Inflammatory macrophage treated with lipopolysaccharide for 4 hours (primary cell): ENCODE measurements around the gene EPHA4.

Experiments
- DNase-seq: peaks from one replicate; pipeline ENCODE4 v3.0.0-alpha.2; 2020

EPHA4 gene

DNA sequence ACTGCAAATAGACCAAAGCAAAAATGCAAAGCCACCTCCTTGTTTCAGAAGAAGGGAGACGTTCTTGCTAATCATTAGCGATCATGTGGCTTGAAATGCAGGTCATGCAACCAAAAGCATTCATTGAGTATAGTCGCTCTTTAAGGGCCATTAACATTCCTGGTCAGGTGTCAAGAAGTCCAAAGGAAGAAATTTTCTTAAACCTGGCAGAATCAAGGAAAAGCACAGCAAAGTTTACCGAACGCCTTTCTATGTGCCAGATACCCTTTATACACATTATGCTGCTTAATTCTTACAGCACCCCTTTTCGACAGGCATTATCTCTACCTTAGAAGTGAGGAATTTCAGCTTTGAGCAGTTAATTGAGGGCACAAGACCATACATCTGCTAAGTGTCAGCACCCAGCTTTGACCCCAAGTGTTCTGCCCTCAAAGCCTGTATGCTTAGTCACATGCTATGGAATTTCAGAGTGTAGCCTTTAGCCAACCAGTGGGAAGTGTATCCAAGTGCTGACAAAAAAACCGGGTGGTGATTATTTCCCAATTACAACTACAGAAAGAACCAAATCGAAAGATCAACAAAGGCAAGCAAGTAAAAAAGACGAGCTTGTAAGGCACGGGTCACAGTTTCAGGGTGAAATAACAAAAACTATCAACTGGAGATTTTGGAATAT is 70.8 kb downstream of the EPHA4 start:
- DNase-seq: no peak

DNA sequence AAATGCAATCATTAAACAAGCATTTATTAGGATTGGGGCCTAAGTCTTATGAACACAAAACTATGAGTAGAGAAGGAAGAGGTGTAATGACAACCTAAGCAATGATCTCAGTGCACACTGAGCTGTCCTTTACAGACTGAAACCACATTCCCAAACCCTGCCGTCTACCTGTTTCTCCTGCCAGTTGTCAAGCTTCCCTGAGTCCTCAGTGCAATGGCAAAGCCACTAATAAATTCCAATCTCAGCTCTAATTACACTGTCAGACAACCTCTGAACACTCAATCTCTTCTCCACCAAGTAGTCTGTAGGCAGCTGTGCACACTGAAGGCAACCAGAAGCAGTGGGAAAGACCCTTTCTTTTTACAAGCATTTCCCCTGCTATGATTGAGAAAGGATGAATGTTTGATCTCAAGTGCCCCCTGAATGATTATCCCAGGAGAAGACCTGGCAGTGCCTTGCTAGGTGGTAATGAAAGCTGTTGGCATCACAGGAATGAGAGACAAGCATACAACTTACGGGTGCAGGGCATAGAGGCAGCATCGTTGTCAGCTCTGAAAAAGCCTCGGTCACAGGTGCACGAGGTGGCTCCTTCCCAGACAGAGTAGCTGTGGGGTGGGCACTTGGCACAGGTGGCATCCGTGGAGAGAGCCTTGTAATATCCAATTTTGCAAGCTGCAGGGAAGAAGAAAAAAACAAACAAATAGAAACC is 71.4 kb downstream of the EPHA4 start:
- DNase-seq: no peak

DNA sequence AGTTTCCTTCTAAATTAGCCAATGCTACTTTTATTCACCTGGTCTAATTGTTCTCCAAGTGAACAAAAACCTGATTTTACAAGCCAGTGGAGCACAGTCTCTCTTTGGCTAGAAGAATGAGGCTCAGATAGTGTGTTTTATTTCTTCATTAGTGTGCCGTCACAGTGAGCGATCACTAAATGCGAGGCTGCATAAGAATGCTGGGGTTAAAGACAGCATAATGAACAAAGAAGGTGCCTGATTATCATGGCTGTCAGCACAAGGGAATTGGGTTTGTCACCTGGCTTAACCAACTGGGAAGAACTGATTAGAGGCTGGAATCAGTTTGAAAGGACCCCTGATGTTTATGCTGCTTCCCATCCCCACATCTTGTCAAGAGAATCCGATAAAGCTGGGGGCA is 76.4 kb downstream of the EPHA4 start:
- no peak for DNase-seq

DNA sequence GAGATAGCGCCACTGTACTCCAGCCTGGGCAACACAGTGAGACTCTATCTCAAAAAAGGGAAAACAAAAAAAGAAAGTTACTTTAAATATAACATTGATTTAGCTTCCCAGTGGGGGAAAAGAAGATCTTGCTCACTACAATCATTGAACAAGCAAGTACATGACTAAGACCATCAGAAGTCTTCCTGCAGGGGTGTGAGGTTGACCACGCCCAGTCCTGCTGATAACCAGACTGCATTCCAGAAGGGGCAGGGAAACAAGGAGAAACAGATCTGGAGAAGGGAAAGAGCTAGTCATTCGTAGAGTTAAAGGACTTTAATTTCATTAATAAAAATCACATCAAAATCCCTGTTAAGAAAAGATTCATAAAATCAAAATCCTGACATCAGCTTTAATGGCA is 77.5 kb downstream of the EPHA4 start:
- DNase-seq: no peak

DNA sequence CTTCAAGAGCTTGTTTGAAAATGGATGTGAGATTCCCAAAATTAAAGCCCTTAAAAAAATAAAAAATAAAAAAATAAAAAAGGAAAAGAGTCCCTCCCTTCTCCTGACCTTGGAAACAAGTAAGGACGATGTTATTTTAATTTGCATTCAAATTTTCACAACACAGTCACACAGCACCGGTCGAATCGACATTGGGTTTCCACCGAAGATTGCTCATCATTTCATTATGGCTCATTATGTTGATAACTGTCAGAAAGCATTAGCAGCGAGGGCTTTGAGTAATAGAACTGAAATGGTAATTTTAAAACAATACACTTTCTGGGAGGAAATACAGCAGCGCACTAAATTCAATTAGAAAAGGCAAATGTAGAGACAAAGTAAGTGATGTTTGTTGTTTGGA is 78.7 kb downstream of the EPHA4 start:
- DNase-seq: no peak

DNA sequence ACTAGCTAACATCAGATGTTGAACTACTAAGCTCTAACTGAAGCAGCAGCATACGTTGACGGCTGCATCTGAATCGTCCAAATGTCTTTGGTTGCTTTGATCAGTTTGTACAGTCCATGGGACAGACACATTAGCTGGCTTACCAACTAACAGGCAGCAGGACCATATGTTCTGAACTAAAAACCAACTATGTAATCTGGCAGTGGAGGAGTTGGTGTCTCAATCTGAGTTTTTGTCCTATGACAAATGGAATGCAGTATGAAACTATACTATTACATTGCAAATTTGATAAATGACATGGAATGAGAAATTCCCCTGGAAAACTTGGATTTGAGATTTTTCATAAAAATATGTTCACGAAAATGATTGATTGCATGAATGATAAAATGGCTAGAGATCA is 79.5 kb downstream of the EPHA4 start:
- no peak for DNase-seq

DNA sequence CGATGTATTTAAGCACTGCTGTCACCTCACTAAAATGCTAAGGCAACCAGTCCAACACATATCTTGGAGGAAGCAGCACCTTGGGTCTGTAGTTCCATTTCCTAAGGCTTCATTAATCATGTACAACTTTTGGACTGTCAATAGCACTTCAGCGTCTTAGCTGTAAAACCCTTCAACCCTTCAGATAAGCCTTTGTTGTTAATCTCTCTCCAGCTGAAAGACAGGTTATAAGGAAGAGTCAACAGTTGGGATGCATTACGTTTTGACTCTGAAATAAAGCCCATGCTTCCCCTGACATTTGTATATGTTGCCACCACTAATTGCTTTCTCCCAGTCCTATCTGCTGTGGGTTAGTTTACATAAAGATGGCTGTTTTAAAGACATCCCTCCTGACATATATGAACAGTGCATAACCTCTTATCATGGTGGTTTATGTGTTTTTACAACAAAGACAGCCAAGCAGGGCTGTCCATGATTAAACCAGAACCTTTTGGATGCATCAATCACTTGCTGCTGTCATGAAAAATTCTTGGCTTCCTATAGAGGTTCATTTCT is 81.5 kb downstream of the EPHA4 start:
- no peak for DNase-seq

DNA sequence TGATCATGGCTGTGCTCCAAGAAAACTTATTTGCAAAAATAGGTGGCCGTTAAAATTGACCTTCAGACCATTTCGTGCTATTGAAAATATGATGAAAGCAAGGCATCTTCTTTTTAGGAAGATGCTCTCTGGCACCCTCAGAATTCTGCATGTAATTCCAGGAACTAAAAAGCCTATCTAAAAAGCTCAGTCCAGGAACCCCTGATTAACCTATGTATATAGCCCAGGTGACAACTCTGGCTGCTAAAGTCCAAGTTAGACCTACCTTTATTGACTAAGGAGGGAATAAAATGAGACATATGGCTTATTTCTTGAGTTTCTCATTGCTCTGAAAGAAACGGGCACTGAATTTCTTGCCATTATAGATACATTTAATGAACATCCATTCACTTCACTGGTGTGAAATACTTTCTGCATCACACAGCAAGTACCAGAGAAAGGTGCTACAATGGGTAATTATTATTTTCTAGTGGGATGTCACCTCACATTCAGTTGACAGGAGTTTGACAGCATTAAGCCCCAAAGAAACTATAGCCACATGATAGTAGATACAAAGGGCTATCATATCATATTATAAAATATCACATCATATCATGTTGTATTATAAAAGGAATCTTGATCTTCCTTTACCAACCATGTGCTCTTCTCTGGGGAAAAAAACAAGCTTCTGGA is 83.8 kb downstream of the EPHA4 start:
- no peak for DNase-seq

DNA sequence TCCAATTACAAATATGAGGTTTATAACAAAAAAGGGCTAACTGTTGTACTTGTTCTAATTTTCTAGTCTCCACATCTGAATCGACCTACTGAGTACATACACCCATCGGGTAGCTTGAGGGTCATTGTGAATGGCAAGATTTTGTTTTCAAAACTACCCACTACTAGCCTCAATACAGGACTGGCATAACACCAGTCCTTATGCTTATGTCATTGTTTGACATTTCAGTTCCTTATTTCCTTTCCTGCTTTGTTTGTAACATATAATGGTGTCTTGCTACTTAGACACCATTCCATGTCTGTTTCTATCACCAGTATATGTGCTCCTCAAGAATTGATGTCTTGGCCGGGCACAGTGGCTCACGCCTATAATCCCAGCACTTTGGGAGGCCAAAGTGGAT is 86.0 kb downstream of the EPHA4 start:
- DNase-seq: no peak

DNA sequence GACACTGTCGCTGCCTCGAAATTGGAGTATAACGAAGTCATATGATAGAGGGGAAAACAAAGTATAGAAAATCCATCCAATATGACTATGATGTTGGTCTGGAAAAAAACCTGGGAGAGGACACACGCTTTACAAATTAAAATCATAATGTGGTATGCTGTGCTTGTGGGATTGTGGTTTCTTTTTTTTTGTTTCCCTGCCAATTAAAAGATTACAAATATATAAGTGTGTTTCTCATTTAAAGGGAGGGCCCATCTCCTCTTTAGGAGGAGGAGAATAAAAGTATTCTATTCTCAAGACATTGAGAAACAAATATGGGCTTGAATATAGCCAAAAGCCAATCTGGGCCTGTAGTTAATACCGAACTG is 86.6 kb downstream of the EPHA4 start:
- no peak for DNase-seq

DNA sequence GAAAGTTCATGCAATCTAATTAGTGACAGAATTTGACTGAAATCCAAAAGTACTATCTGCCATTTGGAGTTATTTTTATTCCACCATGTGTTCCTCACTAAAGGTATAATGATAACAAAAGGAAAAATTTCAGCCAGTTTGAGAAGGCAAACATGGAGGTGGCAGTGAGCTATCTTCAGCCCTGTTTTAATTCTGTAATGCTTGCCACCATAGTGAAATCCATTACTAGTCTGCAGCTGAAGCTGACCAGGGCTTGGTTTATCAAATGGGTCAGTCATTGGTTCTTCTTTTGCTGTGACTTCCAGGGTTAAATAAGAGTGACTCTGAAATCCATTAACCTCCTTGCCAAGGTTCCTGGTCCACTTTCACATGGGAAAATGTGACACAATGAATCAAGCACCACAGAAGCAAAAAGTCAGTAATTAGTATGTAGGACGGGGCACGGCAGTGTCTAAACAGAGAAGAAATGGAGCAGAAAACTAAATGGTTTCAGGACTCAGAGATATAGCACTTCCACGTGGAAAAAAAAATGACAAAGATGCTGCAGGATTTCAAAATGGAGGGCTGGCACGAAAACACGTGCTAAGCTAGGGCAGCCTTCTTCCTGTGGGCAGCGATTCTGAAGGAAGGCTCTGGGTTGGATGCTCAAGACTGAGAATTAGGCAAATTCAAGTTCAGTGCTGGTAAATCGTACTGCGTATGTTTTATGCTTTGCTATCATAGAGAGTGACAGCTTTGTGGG is 87.2 kb downstream of the EPHA4 start:
- DNase-seq: no peak

DNA sequence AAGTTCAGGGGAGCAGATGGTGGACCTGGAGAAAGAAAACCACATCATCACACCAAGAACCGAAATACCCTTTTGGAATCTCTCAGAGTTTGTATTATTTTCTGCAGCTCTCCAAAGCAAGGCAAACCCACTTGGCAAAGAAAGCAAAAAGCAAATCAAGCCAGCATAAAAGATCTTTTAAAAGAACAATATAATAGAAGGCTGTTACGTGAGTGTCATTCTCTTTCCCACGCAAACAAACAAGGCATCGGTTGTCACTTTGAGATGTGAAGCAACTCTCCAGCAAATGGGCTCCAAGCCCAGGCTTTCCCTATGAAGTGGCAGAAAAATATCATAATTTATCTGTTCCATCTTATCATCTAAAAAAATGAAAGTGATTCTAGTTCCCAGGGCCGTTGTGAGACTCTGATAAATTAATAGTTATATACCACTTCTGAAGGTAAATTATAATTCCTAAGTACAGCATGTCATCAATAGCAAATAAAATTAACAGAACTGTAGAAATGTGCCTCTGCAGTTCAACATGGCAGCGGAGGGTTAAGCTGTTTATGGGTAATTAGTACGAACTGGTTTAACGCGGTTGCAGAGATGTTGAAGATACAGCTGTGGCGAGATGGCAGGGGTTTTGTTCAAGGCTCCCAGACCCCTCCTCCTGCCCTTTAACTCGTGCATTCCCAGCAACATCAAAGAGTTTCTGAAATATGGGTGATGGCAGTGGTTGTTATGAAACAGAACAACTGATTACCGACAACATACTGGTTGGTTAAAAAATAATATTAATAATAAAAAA is 89.2 kb downstream of the EPHA4 start:
- DNase-seq: no peak

DNA sequence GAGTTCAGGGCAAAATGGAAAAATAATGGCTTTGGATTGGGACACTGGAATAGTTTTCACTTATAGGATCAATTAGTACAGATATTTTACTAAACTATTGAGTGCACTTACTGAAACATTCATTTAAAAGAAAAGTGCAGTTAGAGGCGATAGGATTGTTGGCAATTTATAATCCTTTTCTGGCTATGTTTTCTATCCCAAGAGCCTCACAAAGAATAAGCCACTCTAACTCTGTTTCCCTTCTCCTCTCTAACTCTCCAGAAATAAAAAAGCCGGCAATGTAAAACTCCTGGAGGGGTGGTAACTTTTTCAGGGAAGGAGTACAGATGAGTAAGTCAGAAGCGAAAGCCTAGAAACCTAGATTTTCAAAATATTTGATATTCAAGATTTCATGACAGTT is 91.3 kb downstream of the EPHA4 start:
- no peak for DNase-seq

DNA sequence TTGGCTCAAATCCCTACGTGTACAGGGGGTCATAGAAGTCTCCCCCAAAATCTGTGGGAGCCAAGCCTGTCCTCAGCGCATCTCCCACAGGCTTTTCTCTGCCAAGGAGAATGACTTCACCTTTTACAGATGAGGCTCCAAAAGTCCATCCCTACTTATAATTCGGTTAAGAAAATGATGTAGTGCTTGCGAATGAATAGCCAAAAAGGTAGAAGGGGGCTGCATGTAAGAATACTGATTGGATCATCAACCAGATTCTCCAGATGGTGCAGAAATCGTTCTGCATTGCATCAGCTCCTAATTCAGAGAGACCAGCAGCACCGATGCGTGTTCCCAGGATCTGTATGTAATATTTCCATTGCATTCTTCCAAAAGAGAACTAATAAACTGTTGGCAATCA is 91.9 kb downstream of the EPHA4 start:
- no peak for DNase-seq

DNA sequence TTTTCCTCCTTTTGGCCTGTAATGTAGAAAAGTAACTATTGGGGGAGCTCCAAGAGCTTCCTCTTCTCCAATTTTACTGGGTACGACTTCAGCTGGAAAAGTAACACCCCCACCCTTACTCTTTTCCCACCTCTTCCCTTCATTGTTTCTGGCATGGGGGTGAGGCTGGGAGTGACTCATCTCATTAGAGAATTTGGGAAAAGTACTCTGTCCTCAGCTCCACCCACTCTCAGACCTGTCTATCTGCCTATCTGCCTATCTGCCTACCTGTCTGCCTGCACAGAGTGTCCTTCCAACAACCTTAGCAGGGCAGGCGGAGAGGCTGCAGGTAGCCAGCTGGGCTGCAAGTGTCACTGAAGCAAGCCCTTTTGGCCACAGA is 93.6 kb downstream of the EPHA4 start:
- no peak for DNase-seq

DNA sequence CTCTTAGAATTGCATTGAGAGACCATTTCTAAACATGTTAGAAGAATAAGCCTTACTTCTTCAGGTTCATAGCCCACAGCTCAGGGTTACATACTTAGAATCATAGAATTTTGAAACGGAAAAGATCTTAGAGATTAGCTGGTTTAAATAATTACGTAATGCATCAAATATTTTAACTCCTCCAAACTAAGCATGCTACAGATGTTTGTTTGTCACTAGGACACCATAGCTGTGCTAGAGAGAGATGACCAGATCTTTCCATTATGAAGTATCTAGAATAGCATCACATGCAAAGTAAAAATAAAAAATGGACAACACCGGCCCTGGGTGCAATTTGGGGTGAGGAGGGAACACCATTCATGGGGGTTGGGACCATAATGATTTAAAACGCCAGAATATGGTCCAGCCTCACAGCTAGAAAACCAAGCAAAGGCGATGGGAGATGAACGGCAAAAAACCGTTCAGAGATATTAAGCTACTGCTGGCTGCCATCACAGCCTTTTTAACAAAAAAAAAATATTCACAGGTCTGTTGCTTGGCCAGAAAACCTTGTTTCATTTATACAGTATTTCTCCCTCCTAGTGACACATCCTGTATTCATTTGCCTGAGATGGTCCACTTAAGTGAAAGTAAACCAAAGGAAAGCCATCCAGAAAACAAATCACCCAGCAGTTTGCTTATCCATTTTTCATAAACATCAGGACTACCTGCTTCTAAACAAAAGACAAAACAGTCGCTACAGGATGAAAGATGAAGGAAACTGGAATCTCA is 94.2 kb downstream of the EPHA4 start:
- DNase-seq: no peak

DNA sequence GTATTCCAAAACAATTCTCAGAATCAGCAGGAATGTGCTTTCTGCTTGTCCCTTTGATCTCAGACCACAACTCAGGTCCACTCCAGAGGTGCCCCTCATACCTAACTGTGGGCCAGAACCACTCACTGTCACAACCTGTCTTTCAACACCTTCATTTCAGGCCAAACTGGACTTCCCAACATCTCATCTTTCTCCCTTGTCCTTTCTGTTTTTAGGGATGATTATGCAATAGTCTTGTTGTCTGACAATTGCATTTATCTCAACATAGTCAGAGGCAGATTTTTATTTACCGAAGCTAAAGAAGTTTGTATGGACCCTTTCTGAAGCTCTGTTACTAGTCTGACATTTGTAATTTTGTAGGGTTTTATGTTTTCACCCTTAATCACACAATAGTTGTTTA is 95.9 kb downstream of the EPHA4 start:
- DNase-seq: no peak

DNA sequence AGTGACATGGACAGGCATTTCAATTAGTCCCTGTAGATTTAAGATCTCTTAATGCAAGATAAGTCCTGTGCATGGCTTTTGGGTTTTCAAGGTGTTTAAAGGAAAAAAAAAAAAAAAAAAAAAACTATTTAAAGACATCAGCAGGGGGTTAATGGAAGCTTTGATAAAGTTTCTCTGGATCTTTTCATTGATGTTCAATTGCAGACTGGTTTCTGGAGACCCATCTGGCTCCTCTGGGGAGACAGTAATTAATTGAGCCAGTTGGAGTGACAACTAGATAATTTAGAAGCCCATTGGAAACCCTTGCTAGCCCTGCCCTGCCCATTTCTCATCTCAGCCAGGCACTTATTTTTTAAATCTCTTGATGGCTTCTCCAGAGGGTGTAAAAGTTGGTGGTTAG is 98.7 kb downstream of the EPHA4 start:
- DNase-seq: no peak

DNA sequence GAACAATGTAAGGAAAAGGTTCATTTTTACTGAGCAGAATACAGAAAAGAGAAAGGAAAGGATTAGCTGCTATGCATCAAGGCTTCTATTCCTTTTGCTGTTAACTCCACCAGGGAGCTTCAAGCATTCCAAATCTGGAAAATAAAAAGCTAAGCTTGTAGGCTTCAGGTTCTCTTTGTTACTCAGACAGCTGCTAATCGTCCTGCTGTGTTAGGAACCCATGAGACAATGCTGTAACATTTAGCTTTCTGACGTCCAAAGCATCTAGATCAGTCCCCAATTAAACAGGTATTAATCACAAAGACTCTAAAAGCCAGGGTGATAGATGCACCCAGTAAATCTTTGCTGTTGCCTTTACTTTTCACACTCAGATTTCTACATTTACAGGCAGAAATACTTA is 103.8 kb downstream of the EPHA4 start:
- DNase-seq: no peak

DNA sequence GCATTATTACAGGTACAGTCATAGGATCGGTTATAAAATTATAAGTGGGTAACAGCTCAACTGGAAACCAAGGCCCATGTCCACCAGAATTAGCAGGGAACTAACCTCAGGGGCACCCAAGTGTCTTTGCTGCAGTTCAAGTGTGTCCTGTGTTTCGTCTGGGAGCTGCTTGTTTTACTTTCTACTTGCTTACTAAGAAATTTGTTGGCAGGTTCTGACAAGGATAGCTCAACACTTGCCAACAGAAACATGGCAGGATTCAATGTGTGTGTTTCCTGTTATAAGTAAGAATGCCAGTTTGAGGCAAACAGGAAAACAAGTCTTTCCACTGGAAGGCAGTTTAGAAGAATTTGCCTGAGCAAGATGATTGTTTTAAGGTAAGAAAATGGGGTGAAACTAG is 104.5 kb downstream of the EPHA4 start:
- DNase-seq: no peak

DNA sequence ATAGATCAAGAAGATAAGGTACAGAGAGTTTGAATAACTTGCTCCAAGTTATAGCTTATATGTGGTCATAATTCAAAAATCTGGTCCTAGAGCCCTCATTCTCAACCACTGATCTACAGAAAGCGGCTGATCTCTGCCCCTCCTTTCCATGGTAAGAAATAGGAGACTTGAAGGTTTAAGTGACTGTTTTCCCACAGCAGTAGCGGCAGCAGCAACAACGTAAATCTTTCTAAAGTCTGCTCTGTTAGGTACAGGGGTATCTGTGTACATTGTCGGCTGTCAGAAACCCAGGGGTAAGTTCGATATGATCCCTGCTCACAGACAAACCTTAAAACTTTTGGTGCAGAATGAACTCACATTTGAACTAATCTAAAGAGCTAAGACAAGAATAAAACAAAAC is 105.4 kb downstream of the EPHA4 start:
- DNase-seq: no peak

DNA sequence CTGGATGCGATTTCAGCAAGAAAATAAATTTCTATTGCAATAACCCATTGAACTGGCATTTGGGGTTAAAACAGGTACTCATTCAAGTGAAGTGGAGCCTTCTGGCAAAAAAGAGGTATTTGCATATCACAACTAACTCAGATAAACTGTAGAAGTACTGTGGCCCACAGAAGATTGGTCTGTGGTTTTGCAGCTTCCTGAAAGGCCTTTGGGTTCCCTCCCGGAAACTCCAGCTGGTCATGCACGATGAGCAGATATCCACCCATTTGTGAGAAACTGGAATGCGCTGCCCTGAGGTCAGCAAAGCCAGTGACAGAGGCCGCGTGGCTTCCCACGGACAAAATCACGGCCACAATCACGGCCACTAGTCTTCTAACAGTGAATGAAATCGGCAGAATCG is 106.3 kb downstream of the EPHA4 start:
- peak; percentile 59 for DNase-seq
